AG04450 (cell line): Measurements from ENCODE around the gene CASKIN2. TPM values are rescaled to one million over a fixed set of nuclear protein-coding genes. Genes with fewer than 3 reads are reported as not detected.

Experiments
- CTCF ChIA-PET: fragments of 300-600, 350-600 bp; formaldehyde crosslinking; extraction: SDS; loops from one replicate; lab custom pipeline; 2022; ENCODE audit warnings: antibody characterized with exemption, inconsistent platforms; lab: Charles Lee
- POLR2A ChIA-PET: fragments of 350-600 bp; formaldehyde crosslinking; extraction: SDS; loops from one replicate; lab custom pipeline; 2021; ENCODE audit warnings: antibody characterized with exemption, inconsistent platforms; lab: Yijun Ruan, JAX
- DNase-seq: peaks from one replicate; pipeline ENCODE4 v3.0.0-alpha.2; 2011; ENCODE audit warnings: low read depth, low spot score
- H3K27ac ChIP-seq: one replicate; pipeline ENCODE4 v1.5.1; 2012; ENCODE audit warnings: low read depth, low read length, control low read depth
- H3K27me3 ChIP-seq: one replicate; pipeline ENCODE4 v1.6.0; 2012; ENCODE audit warnings: low read length; ENCODE audit not compliant: control insufficient read depth, insufficient read depth
- H3K4me3 ChIP-seq: 2 replicates; pipeline ENCODE4 v1.5.1; 2011; ENCODE audit warnings: mild to moderate bottlenecking, low read depth, low read length, control low read depth
- H3K9me3 ChIP-seq: 2 replicates; pipeline ENCODE4 v1.5.1; 2012; ENCODE audit warnings: low read length; ENCODE audit not compliant: control insufficient read depth, insufficient read depth
- polyA plus RNA-seq: library from polyadenylated mRNA; depleted of rRNA; stranded (reverse); fragments of >200 nt; gene quantifications from 2 replicates; pipeline ENCODE4 v1.2.3, GENCODE V29; 2011
- TF ChIP-seq, protein P1 (sequence below): IDR thresholded peaks from 2 replicates; pipeline ENCODE4 v1.5.1; 2011; ENCODE audit warnings: low read depth, low read length, control low read depth, inconsistent platforms

CASKIN2 gene
- polyA plus RNA-seq, 1 experiment: 1.9 TPM

GRCh38 chr17:75557075-75557851, 41.9 kb upstream of the CASKIN2 start:
- peaks cover 4% of the 10 kb centered on the region for H3K27me3 ChIP-seq
- H3K4me3 ChIP-seq: no peak overlapping the region
- DNase-seq: no peak
- CTCF ChIA-PET: no interaction called here
- no peak overlapping the region for H3K27ac ChIP-seq
- TF ChIP-seq, protein P1, sequence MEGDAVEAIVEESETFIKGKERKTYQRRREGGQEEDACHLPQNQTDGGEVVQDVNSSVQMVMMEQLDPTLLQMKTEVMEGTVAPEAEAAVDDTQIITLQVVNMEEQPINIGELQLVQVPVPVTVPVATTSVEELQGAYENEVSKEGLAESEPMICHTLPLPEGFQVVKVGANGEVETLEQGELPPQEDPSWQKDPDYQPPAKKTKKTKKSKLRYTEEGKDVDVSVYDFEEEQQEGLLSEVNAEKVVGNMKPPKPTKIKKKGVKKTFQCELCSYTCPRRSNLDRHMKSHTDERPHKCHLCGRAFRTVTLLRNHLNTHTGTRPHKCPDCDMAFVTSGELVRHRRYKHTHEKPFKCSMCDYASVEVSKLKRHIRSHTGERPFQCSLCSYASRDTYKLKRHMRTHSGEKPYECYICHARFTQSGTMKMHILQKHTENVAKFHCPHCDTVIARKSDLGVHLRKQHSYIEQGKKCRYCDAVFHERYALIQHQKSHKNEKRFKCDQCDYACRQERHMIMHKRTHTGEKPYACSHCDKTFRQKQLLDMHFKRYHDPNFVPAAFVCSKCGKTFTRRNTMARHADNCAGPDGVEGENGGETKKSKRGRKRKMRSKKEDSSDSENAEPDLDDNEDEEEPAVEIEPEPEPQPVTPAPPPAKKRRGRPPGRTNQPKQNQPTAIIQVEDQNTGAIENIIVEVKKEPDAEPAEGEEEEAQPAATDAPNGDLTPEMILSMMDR: no peak
- POLR2A ChIA-PET: no interaction called here
- H3K9me3 ChIP-seq: no peaks in the 10 kb centered on the region

- ChIA-PET CTCF (no interaction called here), POLR2A (no interaction called here)
- TF ChIP-seq, protein P1: no peak
- Histone ChIP-seq H3K27ac (no peak overlapping the region), H3K4me3 (no peak overlapping the region), H3K9me3 (no peaks in the 10 kb centered on the region), H3K27me3 (no peaks in the 10 kb centered on the region)
- DNase-seq: no peak
Measured at GRCh38 chr17:75555679-75556153, 40.4 kb upstream of the CASKIN2 start.

DNA sequence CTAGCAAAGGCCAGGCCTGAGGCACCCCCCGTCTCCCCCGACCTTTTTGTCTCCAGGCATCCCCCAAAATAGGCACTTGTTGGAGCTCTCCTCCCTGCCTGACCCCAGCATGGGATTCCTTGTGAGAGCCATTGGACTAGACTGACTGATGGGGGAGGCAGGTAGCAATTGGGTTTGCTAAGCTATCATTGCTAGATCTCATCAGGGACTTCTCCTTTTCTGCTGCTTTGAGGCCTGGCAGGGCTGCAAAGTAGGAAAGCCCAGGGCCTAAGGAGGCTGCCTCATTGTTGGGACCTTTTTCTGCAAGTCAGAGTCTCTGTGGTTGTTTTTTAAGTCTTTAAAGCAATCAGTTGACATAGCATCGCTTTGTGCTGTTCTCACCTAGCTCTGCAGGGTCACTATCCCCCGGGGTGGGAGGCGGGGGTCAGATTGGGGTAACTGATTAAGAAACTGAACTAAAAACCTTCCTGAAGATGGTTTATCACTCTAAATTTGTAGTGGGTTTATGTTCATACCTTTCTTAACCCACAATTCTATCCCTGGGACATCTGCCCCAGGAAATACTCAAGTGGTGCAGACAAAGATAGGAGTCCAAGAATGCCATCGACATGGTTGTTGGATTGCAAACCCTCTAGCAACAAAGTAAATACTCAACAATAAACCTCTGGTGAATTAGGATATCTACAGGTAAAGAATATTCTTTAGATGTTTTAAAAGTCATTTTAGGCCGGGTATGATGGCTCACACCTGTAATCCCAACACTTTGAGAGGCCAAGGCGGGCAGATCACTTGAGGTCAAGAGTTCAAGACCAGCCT, 38.2 kb upstream of the CASKIN2 start:
- H3K27ac ChIP-seq: no peak overlapping the region
- CTCF ChIA-PET: interaction anchor here (0.7 to 1.7 kb wide), 2 partner anchors 10 to 79 kb away, joined by 4 to 6 read pairs; partner anchors contain the start of gene SMIM5
- DNase-seq: no peak

GRCh38 chr17:75552425-75553294, 37.3 kb upstream of the CASKIN2 start:
- CTCF ChIA-PET: interaction anchor here (0.6 to 1.8 kb wide), 3 partner anchors 34 to 195 kb away, joined by 4 to 6 read pairs (median 4); partner anchors contain the start of gene SMIM5
- no peak for DNase-seq
- no peaks in the 10 kb centered on the region for H3K9me3 ChIP-seq

More for the DNA sequence above, 38.2 kb upstream of the CASKIN2 start:
- Histone ChIP-seq H3K27me3 (peaks cover 4% of the 10 kb centered on the region), H3K9me3 (no peaks in the 10 kb centered on the region), H3K4me3 (no peak overlapping the region)
- POLR2A ChIA-PET: interaction anchor here (0.6 to 0.8 kb wide), 2 partner anchors 10 to 292 kb away, joined by 3 to 4 read pairs; partner anchors contain the start of gene MRPS7
- TF ChIP-seq, protein P1: no peak

More at GRCh38 chr17:75552425-75553294, 37.3 kb upstream of the CASKIN2 start:
- Histone ChIP-seq H3K27me3 (peaks cover 4% of the 10 kb centered on the region), H3K4me3 (no peak overlapping the region), H3K27ac (no peak overlapping the region)
- TF ChIP-seq, protein P1: no peak
- POLR2A ChIA-PET: interaction anchor here (0.8 kb wide), 1 partner anchor 10 kb away, joined by 4 read pairs; no protein-coding TSS in a partner anchor
